H1 (cell line): Measurements from ENCODE around the gene SKIC8.

Source experiments
- CTCF ChIP-seq, 3 experiments: IDR thresholded peaks; 1 replicate in 2 of 3; 2 replicates in 1 of 3; pipeline versions ENCODE4 v1.5.1 to v1.6.1; 2011; ENCODE audit warnings: low read length in 3 of 3, mild to moderate bottlenecking in 3 of 3, inconsistent platforms in 2 of 3, low read depth in 1 of 3, moderate library complexity in 1 of 3; ENCODE audit not compliant: insufficient read depth in 1 of 3; ENCODE audit errors: control extremely low read depth in 1 of 3
- EP300 ChIP-seq, 2 experiments: IDR thresholded peaks; 1 replicate in 1 of 2; 2 replicates in 1 of 2; pipeline ENCODE4 v1.6.1; 2011 to 2012; ENCODE audit warnings: low read depth in 2 of 2, low read length in 2 of 2, mild to moderate bottlenecking in 2 of 2, borderline replicate concordance in 1 of 2, inconsistent platforms in 1 of 2, moderate library complexity in 1 of 2
- FOSL1 ChIP-seq: IDR thresholded peaks from 2 replicates; pipeline ENCODE4 v1.6.1; 2011; ENCODE audit warnings: mild to moderate bottlenecking, low read depth, low read length, moderate library complexity; ENCODE audit not compliant: insufficient read depth
- GABPA ChIP-seq: IDR thresholded peaks from 2 replicates; pipeline ENCODE4 v1.6.1; 2011; ENCODE audit warnings: mild to moderate bottlenecking, low read length, moderate library complexity, borderline replicate concordance; ENCODE audit not compliant: insufficient read depth
- RAD21 ChIP-seq, 2 experiments: IDR thresholded peaks in 1 of 2; conservative IDR thresholded peaks in 1 of 2; 2 replicates each; pipeline ENCODE4 v1.6.1; 2011; ENCODE audit warnings: low read depth in 2 of 2, low read length in 2 of 2, improper control_type of control experiment in 1 of 2, inconsistent platforms in 1 of 2, mild to moderate bottlenecking in 1 of 2, moderate library complexity in 1 of 2
- SP1 ChIP-seq: IDR thresholded peaks from 2 replicates; pipeline ENCODE4 v1.6.1; 2011; ENCODE audit warnings: low read depth, low read length

- TF ChIP-seq EP300 (IDR thresholded peaks at IDR 0.05; ENCODE audit: borderline replicate concordance in 1 of 2, low read depth in 2 of 2, low read length in 2 of 2) (no peak), RAD21 (IDR thresholded peaks at IDR 0.05 in 1 of 2, conservative IDR thresholded peaks at IDR 0.05 in 1 of 2; ENCODE audit: low read depth in 2 of 2, low read length in 2 of 2) (no peak), FOSL1 (no peak), SP1 (no peak), GABPA (no peak), CTCF (IDR thresholded peaks at IDR 0.05; ENCODE audit: control extremely low read depth in 1 of 3, insufficient read depth in 1 of 3, low read depth in 1 of 3, low read length in 3 of 3) (no peak)
Observed at GRCh38 chr15:78307976-78308375, 8.6 kb upstream of the SKIC8 start.
